IPS DF 6.9 (cell line): ENCODE measurements around the gene SAXO1.

Source experiments
- DNase-seq: peaks from one replicate; pipeline ENCODE4 v3.0.0-alpha.2; 2013; ENCODE audit warnings: low read depth, low spot score
- H3K27ac ChIP-seq: one replicate; pipeline ENCODE4 v1.5.1; 2013; ENCODE audit warnings: low read length, control low read depth
- H3K27me3 ChIP-seq: 2 replicates; pipeline ENCODE4 v1.6.1; 2013; ENCODE audit warnings: mild to moderate bottlenecking, low read length; ENCODE audit not compliant: control insufficient read depth, insufficient read depth
- H3K36me3 ChIP-seq: 2 replicates; pipeline ENCODE4 v1.6.1; 2013; ENCODE audit warnings: low read length; ENCODE audit not compliant: control insufficient read depth, insufficient read depth
- H3K4me1 ChIP-seq: 2 replicates; pipeline ENCODE4 v1.6.1; 2013; ENCODE audit warnings: low read length; ENCODE audit not compliant: control insufficient read depth, insufficient read depth
- H3K4me3 ChIP-seq: 2 replicates; pipeline ENCODE4 v1.5.1; 2013; ENCODE audit warnings: mild to moderate bottlenecking, low read length
- H3K9me3 ChIP-seq: 2 replicates; pipeline ENCODE4 v1.6.1; 2013; ENCODE audit warnings: low read length, inconsistent platforms; ENCODE audit not compliant: control insufficient read depth, insufficient read depth
- WGBS: extraction: QIAGEN DNeasy Blood & Tissue Kit; methylation state at CpG from one replicate; pipeline ENCODE4 v1.1.7; 2013; ENCODE audit warnings: mixed read lengths, missing lambda C conversion rate; ENCODE audit not compliant: insufficient read length, insufficient coverage; 5-methylcytosine and 5-hydroxymethylcytosine counted together

The SAXO1 gene

GRCh38 chr9:18896531-18897179 is 136.4 kb downstream of the SAXO1 start:
- DNase-seq, result no peak
- Histone ChIP-seq H3K27me3 (no peaks in the 10 kb centered on the region), H3K9me3 (no peaks in the 10 kb centered on the region), H3K36me3 (no peaks in the 10 kb centered on the region), H3K4me1 (no peaks in the 10 kb centered on the region), H3K4me3 (no peak overlapping the region), H3K27ac (no peak overlapping the region)
- WGBS, result no CpG with 5 or more reads among the region's 2 CpGs

- no peaks in the 10 kb centered on the region for H3K4me1 ChIP-seq
- no peak overlapping the region for H3K4me3 ChIP-seq
- H3K36me3 ChIP-seq, result no peaks in the 10 kb centered on the region
- no peaks in the 10 kb centered on the region for H3K27me3 ChIP-seq
- no peak overlapping the region for H3K27ac ChIP-seq
- DNase-seq, result no peak
- H3K9me3 ChIP-seq, result no peaks in the 10 kb centered on the region
Observed at GRCh38 chr9:18896004-18896403, 137.0 kb downstream of the SAXO1 start.

- H3K36me3 ChIP-seq, result no peaks in the 10 kb centered on the region
- H3K4me3 ChIP-seq, result no peak overlapping the region
- H3K9me3 ChIP-seq, result no peaks in the 10 kb centered on the region
- H3K27ac ChIP-seq, result no peak overlapping the region
- DNase-seq, result no peak
- no CpG with 5 or more reads among the region's 1 CpG for WGBS
- no peaks in the 10 kb centered on the region for H3K4me1 ChIP-seq
- no peaks in the 10 kb centered on the region for H3K27me3 ChIP-seq
Observed at GRCh38 chr9:18893491-18893890, 139.5 kb downstream of the SAXO1 start.

GRCh38 chr9:18893046-18893445 is 140.0 kb downstream of the SAXO1 start:
- no peak for DNase-seq
- Histone ChIP-seq H3K27ac (no peak overlapping the region), H3K27me3 (no peaks in the 10 kb centered on the region), H3K4me3 (no peak overlapping the region), H3K4me1 (no peaks in the 10 kb centered on the region), H3K9me3 (no peaks in the 10 kb centered on the region), H3K36me3 (no peaks in the 10 kb centered on the region)
- no CpG with 5 or more reads among the region's 4 CpGs for WGBS

- no peaks in the 10 kb centered on the region for H3K36me3 ChIP-seq
Observed at GRCh38 chr9:18891946-18892670, 140.9 kb downstream of the SAXO1 start.

GRCh38 chr9:18890372-18890771 is 142.6 kb downstream of the SAXO1 start:
- no CpG with 5 or more reads among the region's 4 CpGs for WGBS
- Histone ChIP-seq H3K36me3 (no peaks in the 10 kb centered on the region), H3K4me3 (no peak overlapping the region), H3K27me3 (no peaks in the 10 kb centered on the region), H3K4me1 (no peaks in the 10 kb centered on the region), H3K9me3 (no peaks in the 10 kb centered on the region), H3K27ac (no peak overlapping the region)
- DNase-seq, result no peak

More at GRCh38 chr9:18891946-18892670, 140.9 kb downstream of the SAXO1 start:
- H3K27me3 ChIP-seq, result no peaks in the 10 kb centered on the region
- H3K4me1 ChIP-seq, result no peaks in the 10 kb centered on the region
- no peak for DNase-seq
- no CpG with 5 or more reads among the region's 5 CpGs for WGBS
- H3K27ac ChIP-seq, result no peak overlapping the region
- no peak overlapping the region for H3K4me3 ChIP-seq
- H3K9me3 ChIP-seq, result no peaks in the 10 kb centered on the region

- Histone ChIP-seq H3K4me1 (no peaks in the 10 kb centered on the region), H3K27me3 (no peaks in the 10 kb centered on the region), H3K36me3 (no peaks in the 10 kb centered on the region), H3K9me3 (no peaks in the 10 kb centered on the region), H3K27ac (no peak overlapping the region), H3K4me3 (no peak overlapping the region)
- no CpG with 5 or more reads among the region's 12 CpGs for WGBS
- no peak for DNase-seq
Observed at GRCh38 chr9:18889550-18889949, 143.5 kb downstream of the SAXO1 start.

- Histone ChIP-seq H3K4me3 (no peak overlapping the region), H3K27ac (no peak overlapping the region), H3K9me3 (no peaks in the 10 kb centered on the region), H3K4me1 (no peaks in the 10 kb centered on the region), H3K27me3 (no peaks in the 10 kb centered on the region), H3K36me3 (no peaks in the 10 kb centered on the region)
- no peak for DNase-seq
- no CpG with 5 or more reads among the region's 1 CpG for WGBS
Observed at GRCh38 chr9:18888290-18888689, 144.7 kb downstream of the SAXO1 start.

- Histone ChIP-seq H3K27ac (no peak overlapping the region), H3K27me3 (no peaks in the 10 kb centered on the region), H3K9me3 (no peaks in the 10 kb centered on the region), H3K4me3 (no peak overlapping the region), H3K4me1 (no peaks in the 10 kb centered on the region), H3K36me3 (no peaks in the 10 kb centered on the region)
- no CpG with 5 or more reads among the region's 1 CpG for WGBS
- DNase-seq, result no peak
Observed at GRCh38 chr9:18887546-18887945, 145.5 kb downstream of the SAXO1 start.

- H3K27me3 ChIP-seq, result no peaks in the 10 kb centered on the region
- H3K4me1 ChIP-seq, result no peaks in the 10 kb centered on the region
- no peaks in the 10 kb centered on the region for H3K36me3 ChIP-seq
- H3K4me3 ChIP-seq, result no peak overlapping the region
- H3K27ac ChIP-seq, result no peak overlapping the region
- WGBS, result no CpG with 5 or more reads among the region's 2 CpGs
- H3K9me3 ChIP-seq, result no peaks in the 10 kb centered on the region
- DNase-seq, result no peak
Observed at GRCh38 chr9:18881758-18882157, 151.3 kb downstream of the SAXO1 start.

- Histone ChIP-seq H3K4me1 (no peaks in the 10 kb centered on the region), H3K27ac (no peak overlapping the region), H3K27me3 (no peaks in the 10 kb centered on the region), H3K9me3 (no peaks in the 10 kb centered on the region), H3K4me3 (no peak overlapping the region), H3K36me3 (no peaks in the 10 kb centered on the region)
- DNase-seq, result no peak
- WGBS, result no CpG with 5 or more reads among the region's 3 CpGs
Observed at GRCh38 chr9:18877984-18878383, 155.0 kb downstream of the SAXO1 start.
